Tibial nerve (tissue), 3 donors: ENCODE measurements around the gene HAO2.

Experiments
- POLR2A ChIP-seq, 2 donors: fragments of 450-650 bp; IDR thresholded peaks; one replicate each; pipeline ENCODE4 v1.6.1; 2017; ENCODE audit warnings: antibody characterized with exemption in 2 of 2, mild to moderate bottlenecking in 2 of 2, moderate library complexity in 2 of 2
- TF ChIP-seq, protein P1 (sequence below), 5 experiments: fragments of 200-600 bp in 3 of 5; fragments of 450-650 bp in 2 of 5; sonication (generic) in 3 of 5; IDR thresholded peaks; one replicate each; pipeline ENCODE4 v1.5.1; 2016 to 2019; ENCODE audit warnings: antibody characterized with exemption in 5 of 5, mild to moderate bottlenecking in 3 of 5, moderate library complexity in 2 of 5

DNA sequence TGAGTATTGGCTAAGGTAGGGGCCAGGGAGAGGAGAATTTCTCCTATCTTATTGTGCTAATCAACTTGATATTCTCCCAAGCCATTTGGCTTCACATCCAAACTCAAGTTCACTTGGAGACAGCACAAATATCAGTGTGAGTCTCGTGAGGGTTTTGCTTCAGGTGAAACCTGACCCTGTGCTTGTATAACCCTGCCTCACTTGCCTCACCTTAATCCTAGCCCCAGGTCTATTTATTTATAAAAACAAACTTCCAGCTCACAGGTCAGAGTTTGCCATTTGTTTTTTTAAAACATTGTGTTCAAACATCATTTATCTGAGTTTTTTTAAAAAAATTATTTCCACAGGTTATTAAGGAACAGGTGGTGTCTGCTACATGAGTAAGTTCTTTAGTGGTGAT, 19.9 kb downstream of the HAO2 start:
- TF ChIP-seq, protein P1, sequence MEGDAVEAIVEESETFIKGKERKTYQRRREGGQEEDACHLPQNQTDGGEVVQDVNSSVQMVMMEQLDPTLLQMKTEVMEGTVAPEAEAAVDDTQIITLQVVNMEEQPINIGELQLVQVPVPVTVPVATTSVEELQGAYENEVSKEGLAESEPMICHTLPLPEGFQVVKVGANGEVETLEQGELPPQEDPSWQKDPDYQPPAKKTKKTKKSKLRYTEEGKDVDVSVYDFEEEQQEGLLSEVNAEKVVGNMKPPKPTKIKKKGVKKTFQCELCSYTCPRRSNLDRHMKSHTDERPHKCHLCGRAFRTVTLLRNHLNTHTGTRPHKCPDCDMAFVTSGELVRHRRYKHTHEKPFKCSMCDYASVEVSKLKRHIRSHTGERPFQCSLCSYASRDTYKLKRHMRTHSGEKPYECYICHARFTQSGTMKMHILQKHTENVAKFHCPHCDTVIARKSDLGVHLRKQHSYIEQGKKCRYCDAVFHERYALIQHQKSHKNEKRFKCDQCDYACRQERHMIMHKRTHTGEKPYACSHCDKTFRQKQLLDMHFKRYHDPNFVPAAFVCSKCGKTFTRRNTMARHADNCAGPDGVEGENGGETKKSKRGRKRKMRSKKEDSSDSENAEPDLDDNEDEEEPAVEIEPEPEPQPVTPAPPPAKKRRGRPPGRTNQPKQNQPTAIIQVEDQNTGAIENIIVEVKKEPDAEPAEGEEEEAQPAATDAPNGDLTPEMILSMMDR (IDR thresholded peaks at IDR 0.05): no peak
- TF ChIP-seq POLR2A (IDR thresholded peaks at IDR 0.05): no peak
